DOHH2 (cell line): ENCODE measurements around the gene TBC1D20.

Experiments
- CTCF ChIP-seq: fragments of 200-600 bp; sonication (generic); IDR thresholded peaks from one replicate; pipeline ENCODE4 v1.5.1; 2014; ENCODE audit warnings: antibody characterized with exemption, mild to moderate bottlenecking, low read depth, low read length; ENCODE audit not compliant: poor library complexity, severe bottlenecking
- EZH2phosphoT487 ChIP-seq: fragments of 200-600 bp; sonication (generic); IDR thresholded peaks from 2 replicates; pipeline ENCODE4 v1.6.1; 2017; ENCODE audit warnings: borderline replicate concordance, mild to moderate bottlenecking, antibody characterized with exemption, low read length, moderate library complexity, mixed read lengths

- TF ChIP-seq CTCF (no peak), EZH2phosphoT487 (no peak)
Measured at GRCh38 chr20:472137-472846, 10.0 kb upstream of the TBC1D20 start.
